Thyroid gland (tissue), 4 donors: ENCODE measurements around the gene LSP1.

ENCODE experiments used
- POLR2A ChIP-seq, 2 donors: fragments of 450-650 bp; IDR thresholded peaks; one replicate each; pipeline ENCODE4 v1.6.1; 2017; ENCODE audit warnings: antibody characterized with exemption in 2 of 2, mild to moderate bottlenecking in 2 of 2, moderate library complexity in 1 of 2
- TF ChIP-seq, protein P1 (sequence below), 6 experiments: fragments of 200-600 bp in 3 of 6; fragments of 450-650 bp in 3 of 6; sonication (generic) in 3 of 6; IDR thresholded peaks; one replicate each; pipeline ENCODE4 v1.5.1; 2016 to 2019; ENCODE audit warnings: antibody characterized with exemption in 6 of 6, mild to moderate bottlenecking in 2 of 6, inconsistent platforms in 1 of 6, moderate library complexity in 1 of 6

DNA sequence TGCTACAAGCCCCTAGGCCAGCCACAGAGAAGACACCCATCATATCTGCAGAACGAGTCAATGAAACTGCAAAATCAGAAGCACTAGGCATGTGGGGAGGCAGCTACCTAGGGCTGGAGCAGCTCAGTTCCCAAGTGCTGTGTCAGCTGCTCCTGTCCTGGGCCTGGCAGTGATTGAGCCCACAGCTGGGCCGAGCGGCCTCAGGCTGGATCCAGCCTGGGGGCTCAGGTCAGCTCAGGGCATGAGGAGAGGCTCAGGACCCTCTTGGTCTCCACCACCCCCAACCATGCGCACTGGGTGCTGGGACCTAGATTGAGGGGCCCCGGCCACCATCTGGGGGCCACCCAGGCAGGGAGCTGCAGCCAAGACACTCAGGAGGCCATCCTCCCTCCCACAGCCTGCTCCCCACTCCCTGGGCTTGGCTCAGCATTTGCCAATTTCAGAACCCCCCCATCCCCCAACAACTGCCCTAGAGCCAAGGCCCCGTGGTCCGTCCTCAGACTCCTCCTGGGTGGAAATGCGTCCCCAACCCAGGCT is 64.2 kb downstream of the LSP1 start:
- TF ChIP-seq, protein P1, sequence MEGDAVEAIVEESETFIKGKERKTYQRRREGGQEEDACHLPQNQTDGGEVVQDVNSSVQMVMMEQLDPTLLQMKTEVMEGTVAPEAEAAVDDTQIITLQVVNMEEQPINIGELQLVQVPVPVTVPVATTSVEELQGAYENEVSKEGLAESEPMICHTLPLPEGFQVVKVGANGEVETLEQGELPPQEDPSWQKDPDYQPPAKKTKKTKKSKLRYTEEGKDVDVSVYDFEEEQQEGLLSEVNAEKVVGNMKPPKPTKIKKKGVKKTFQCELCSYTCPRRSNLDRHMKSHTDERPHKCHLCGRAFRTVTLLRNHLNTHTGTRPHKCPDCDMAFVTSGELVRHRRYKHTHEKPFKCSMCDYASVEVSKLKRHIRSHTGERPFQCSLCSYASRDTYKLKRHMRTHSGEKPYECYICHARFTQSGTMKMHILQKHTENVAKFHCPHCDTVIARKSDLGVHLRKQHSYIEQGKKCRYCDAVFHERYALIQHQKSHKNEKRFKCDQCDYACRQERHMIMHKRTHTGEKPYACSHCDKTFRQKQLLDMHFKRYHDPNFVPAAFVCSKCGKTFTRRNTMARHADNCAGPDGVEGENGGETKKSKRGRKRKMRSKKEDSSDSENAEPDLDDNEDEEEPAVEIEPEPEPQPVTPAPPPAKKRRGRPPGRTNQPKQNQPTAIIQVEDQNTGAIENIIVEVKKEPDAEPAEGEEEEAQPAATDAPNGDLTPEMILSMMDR (IDR thresholded peaks at IDR 0.05): no peak
- no peak for TF ChIP-seq POLR2A (IDR thresholded peaks at IDR 0.05)
